Measurements from ENCODE around the gene MAGOHB. TPM values are rescaled to one million over a fixed set of nuclear protein-coding genes. Genes with fewer than 3 reads are reported as not detected.
A peak's percentile ranks its signal among the peaks of the same experiment; 100 is the strongest.

MAGOHB gene
- total RNA-seq, 1 experiment from 2014 or later, result 36.8 TPM

DNA sequence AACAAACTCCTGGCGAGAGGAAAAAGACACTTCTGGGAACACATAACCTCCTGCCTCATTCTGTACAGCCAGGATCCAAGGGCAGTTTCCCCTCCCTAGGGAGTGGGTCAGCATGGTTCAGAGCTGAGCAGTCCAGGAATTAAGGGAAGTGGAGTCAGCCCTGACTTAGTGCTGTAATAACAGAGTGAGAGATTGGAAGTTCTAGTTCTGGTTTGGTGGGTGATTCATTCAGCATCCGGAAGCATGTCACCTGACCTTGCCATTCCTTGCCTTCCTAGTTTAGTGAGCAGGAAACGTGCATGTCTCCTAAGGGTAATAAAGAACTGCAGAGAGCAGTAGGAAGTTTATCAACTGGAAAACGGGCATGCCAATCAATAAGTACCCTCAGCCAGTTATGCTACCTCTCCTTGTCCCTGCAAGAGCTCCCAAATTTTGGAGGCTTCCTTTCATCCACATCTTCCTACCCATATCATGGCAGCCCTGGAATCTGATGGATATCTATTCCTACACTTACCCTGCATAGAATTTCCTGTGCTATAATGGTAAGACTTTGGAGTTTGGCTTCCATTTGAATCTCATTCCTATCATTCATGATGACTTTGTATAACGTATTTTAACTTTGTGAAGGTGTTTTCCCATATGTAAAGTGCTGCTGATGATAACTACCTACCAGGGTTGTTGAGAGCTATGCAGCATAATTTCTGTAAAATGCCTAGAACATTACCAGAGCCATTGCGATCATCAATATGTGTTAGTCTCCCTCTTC, 28.5 kb upstream of the MAGOHB start:
- H3K9me3 ChIP-seq (ENCODE audit: low read length), result no peaks in the 10 kb centered on the region; the same call in 1 of the 2 replicates
- no peak overlapping the region for H3K4me3 ChIP-seq (ENCODE audit: low read length)
- no peak overlapping the region for H2AFZ ChIP-seq (ENCODE audit: low read length)
- peak; percentile 61 for DNase-seq
- no peaks in the 10 kb centered on the region for H4K20me1 ChIP-seq (ENCODE audit: low read length)
- peak overlapping the region; percentile 35; the same call in 1 of the 2 replicates for H3K4me2 ChIP-seq (ENCODE audit: low read length)
- intact Hi-C loops (cut with micrococcal nuclease), result no loop called here
- ChIA-PET CTCF (no interaction called here), POLR2A (ENCODE audit: unreplicated experiment) (no interaction called here)
- H3K4me1 ChIP-seq (ENCODE audit: insufficient read depth, low read length), result peaks cover 15% of the 10 kb centered on the region
- TF ChIP-seq EZH2 (IDR thresholded peaks at IDR 0.05; ENCODE audit: low read length, unreplicated experiment), result no peak
- TF ChIP-seq, protein P1, sequence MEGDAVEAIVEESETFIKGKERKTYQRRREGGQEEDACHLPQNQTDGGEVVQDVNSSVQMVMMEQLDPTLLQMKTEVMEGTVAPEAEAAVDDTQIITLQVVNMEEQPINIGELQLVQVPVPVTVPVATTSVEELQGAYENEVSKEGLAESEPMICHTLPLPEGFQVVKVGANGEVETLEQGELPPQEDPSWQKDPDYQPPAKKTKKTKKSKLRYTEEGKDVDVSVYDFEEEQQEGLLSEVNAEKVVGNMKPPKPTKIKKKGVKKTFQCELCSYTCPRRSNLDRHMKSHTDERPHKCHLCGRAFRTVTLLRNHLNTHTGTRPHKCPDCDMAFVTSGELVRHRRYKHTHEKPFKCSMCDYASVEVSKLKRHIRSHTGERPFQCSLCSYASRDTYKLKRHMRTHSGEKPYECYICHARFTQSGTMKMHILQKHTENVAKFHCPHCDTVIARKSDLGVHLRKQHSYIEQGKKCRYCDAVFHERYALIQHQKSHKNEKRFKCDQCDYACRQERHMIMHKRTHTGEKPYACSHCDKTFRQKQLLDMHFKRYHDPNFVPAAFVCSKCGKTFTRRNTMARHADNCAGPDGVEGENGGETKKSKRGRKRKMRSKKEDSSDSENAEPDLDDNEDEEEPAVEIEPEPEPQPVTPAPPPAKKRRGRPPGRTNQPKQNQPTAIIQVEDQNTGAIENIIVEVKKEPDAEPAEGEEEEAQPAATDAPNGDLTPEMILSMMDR (conservative IDR thresholded peaks at IDR 0.05; ENCODE audit: low read depth, low read length), result no peak
- no peaks in the 10 kb centered on the region for H3K27me3 ChIP-seq (ENCODE audit: low read length)
- no peaks in the 10 kb centered on the region for H3K9me2 ChIP-seq (replicated peaks; ENCODE audit: low read length)
- peaks cover 4% of the 10 kb centered on the region; the same call in 1 of the 2 replicates for H3K36me3 ChIP-seq (ENCODE audit: low read depth, low read length)
- no peak overlapping the region for H3K9ac ChIP-seq (ENCODE audit: low read length)
- BruUV-seq (replicated peaks), result no TSS peak
- H3K27ac ChIP-seq (ENCODE audit: low read length), result peak overlapping the region; percentile 14
- H3K79me2 ChIP-seq (ENCODE audit: low read length), result no peaks in the 10 kb centered on the region
- no peaks in the 10 kb centered on the region for H3F3A ChIP-seq (ENCODE audit: low read length, unreplicated experiment)
- peak; percentile 74 for ATAC-seq

DNA sequence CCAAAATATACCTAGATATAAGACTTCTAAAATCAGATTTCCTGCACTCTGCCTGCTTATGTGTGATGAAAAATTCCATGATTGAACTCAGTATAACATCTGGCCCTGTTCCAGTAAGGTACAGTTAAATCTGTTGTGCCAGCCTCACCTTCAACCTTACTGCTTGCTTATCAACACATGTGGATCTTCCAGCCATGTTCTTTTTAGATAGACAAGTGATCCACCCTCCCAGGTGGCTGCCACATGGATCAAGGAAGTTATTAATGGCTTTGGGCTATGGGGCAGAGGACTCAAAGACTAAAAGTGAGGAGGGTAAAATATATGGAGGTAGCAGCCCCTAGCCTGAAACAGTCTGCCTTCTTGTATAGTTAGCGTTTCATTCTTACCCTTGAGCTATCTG, 25.3 kb upstream of the MAGOHB start:
- H2AFZ ChIP-seq (ENCODE audit: low read length), result no peak overlapping the region
- H3K4me1 ChIP-seq (ENCODE audit: insufficient read depth, low read length), result peaks cover 47% of the 10 kb centered on the region
- H3K36me3 ChIP-seq (ENCODE audit: low read depth, low read length), result no peaks in the 10 kb centered on the region
- TF ChIP-seq EZH2 (IDR thresholded peaks at IDR 0.05; ENCODE audit: low read length, unreplicated experiment) (no peak), EZH2phosphoT487 (IDR thresholded peaks at IDR 0.05; ENCODE audit: borderline replicate concordance, low read length) (no peak)
- TF ChIP-seq, protein P1 (conservative IDR thresholded peaks at IDR 0.05; ENCODE audit: low read depth, low read length), result no peak
- CTCF ChIA-PET, result no interaction called here
- H3K4me3 ChIP-seq (ENCODE audit: low read length), result no peak overlapping the region
- no peaks in the 10 kb centered on the region for H4K20me1 ChIP-seq (ENCODE audit: low read length)
- DNase-seq (no peak), ATAC-seq (no peak)
- H3K9me2 ChIP-seq (replicated peaks; ENCODE audit: low read length), result no peaks in the 10 kb centered on the region
- no peak overlapping the region for H3K9ac ChIP-seq (ENCODE audit: low read length)
- H3K79me2 ChIP-seq (ENCODE audit: low read length), result no peaks in the 10 kb centered on the region
- intact Hi-C loops (cut with micrococcal nuclease), result no loop called here
- no peak overlapping the region for H3K4me2 ChIP-seq (ENCODE audit: low read length)
- H3F3A ChIP-seq (ENCODE audit: low read length, unreplicated experiment), result no peaks in the 10 kb centered on the region
- POLR2A ChIA-PET (ENCODE audit: unreplicated experiment), result no interaction called here
- BruUV-seq (replicated peaks), result no TSS peak
- no peaks in the 10 kb centered on the region for H3K9me3 ChIP-seq (ENCODE audit: low read length)
- no peak overlapping the region for H3K27ac ChIP-seq (ENCODE audit: low read length)
- no peaks in the 10 kb centered on the region for H3K27me3 ChIP-seq (ENCODE audit: low read length)

DNA sequence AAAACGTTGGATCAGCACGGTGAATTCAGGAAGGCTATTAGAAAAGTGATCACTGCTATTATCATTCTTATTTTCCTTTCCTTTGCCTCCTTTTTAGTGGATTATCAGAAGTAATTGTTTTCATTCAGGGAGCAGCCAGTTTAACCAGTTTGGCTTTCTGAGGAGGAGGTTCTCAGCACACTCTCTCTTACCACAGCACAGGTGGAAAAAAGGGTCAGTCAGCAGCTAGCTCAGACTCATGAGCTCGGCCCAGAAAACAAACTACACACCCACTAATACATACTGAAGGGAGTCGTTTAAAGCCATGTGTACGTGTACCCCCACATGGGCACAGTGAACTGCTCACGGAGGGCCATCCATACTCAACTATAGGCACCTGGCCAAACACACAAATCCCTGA, 23.2 kb upstream of the MAGOHB start:
- Histone ChIP-seq H3K79me2 (ENCODE audit: low read length) (no peaks in the 10 kb centered on the region), H3K27ac (ENCODE audit: low read length) (no peak overlapping the region), H3K4me1 (ENCODE audit: insufficient read depth, low read length) (peaks cover 42% of the 10 kb centered on the region), H3F3A (ENCODE audit: low read length, unreplicated experiment) (no peaks in the 10 kb centered on the region), H3K9me2 (replicated peaks; ENCODE audit: low read length) (no peaks in the 10 kb centered on the region), H3K36me3 (ENCODE audit: low read depth, low read length) (no peaks in the 10 kb centered on the region), H3K9ac (ENCODE audit: low read length) (no peak overlapping the region), H3K27me3 (ENCODE audit: low read length) (no peaks in the 10 kb centered on the region), H3K9me3 (ENCODE audit: low read length) (no peaks in the 10 kb centered on the region), H3K4me2 (ENCODE audit: low read length) (peak overlapping the region; percentile 24; the same call in 1 of the 2 replicates), H2AFZ (ENCODE audit: low read length) (no peak overlapping the region), H3K4me3 (ENCODE audit: low read length) (no peak overlapping the region), H4K20me1 (ENCODE audit: low read length) (no peaks in the 10 kb centered on the region)
- ChIA-PET CTCF (no interaction called here), POLR2A (ENCODE audit: unreplicated experiment) (interaction anchor here (0.7 kb wide), 1 partner anchor 994 kb away, joined by 3 read pairs; no protein-coding TSS in a partner anchor)
- DNase-seq (peak; percentile 62), ATAC-seq (no peak)
- no peak for TF ChIP-seq EZH2 (IDR thresholded peaks at IDR 0.05; ENCODE audit: low read length, unreplicated experiment)
- no peak for TF ChIP-seq EZH2phosphoT487 (IDR thresholded peaks at IDR 0.05; ENCODE audit: borderline replicate concordance, low read length)
- TF ChIP-seq, protein P1 (conservative IDR thresholded peaks at IDR 0.05; ENCODE audit: low read depth, low read length), result no peak
- BruUV-seq (replicated peaks), result no TSS peak
- intact Hi-C loops (cut with micrococcal nuclease), result no loop called here
